ENCODE results near the gene STUM. TPM values are rescaled to one million over a fixed set of nuclear protein-coding genes. Genes with fewer than 3 reads are reported as not detected.

The STUM gene
- total and polyA plus RNA-seq, 10 of the 15 experiments (the other 5 are each of a cell fraction or from before 2014, with no cell fraction given), result under 0.01 to 0.15 (median 0.09) TPM; not detected in 5

DNA sequence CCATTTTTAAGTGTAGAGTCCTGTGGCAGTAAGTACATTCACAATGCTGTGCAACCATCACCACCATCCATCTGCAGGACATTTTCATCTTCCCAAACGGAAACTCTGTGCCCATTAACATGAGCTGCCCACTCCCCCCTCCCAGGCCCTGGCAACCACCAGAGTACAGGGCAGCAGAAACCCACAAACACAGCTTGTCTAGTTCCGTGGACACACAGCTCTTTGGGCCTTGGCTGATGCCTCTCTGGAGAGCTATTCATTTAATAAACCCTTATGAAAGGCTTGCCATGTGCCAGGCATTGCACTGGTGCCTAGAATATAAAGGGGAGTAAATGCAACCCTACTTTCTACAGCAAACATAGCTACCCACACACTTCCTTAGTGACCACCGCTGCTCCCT lies 28.0 kb downstream of the STUM start (continued):
- no peak for TF ChIP-seq KLF5 (IDR thresholded peaks at IDR 0.05; ENCODE audit: partially characterized antibody)

DNA sequence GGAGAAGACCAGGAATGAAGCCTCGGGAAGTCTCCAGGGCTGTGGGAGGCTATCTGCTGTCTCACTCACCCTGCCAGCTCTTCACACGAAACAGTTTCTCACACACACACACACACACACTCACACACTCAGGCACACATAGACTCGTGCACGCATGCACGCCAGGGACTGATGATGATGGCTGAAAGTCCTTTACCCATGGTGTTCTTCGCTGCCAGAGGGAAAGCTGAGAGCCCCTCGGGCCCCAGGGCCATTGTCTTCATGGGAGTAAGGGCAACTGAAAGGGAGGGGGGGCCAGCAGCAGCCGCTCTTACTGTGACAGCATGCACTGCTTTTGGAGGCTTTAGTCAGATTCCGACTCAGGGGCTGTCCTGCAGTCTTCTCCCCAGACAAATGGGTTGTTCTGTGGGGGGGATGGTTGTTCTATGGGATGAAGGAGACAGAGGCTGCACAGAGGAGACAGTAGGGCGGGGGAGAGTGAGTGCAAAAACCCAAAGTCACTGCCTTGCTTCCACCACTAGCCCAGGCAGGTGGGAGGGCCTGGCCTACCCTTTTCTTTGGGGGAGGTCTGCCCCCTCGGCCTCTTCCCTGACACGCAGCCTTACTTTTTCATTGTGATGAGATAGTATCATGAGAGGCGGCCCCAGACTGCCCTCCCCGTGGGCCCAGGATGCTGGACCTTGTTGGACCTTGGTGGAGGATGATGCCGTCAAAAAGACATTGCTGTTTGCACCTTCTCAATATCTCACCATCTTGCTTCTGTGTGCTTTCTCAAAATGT lies 29.0 kb downstream of the STUM start:
- intact Hi-C loops (cut with micrococcal nuclease; ENCODE audit: unreplicated experiment) (no loop called here), in situ Hi-C loops (cut with MboI) (no loop called here)
- Histone ChIP-seq H4K20me1 (ENCODE audit: control insufficient read depth, insufficient read depth) (no peaks in the 10 kb centered on the region), H3K27ac (ENCODE audit: control insufficient read depth, insufficient read depth) (no peak overlapping the region), H2AFZ (ENCODE audit: control insufficient read depth, low read depth, low read length) (no peak overlapping the region), H3K4me1 (ENCODE audit: control insufficient read depth, insufficient read depth, low read length) (no peaks in the 10 kb centered on the region), H3K4me2 (ENCODE audit: control insufficient read depth, insufficient read depth) (no peak overlapping the region), H3K27me3 (replicated peaks in 1 of 2; ENCODE audit: control insufficient read depth in 2 of 2, insufficient read depth in 2 of 2, low read length in 1 of 2) (peaks cover 0 to 2% of the 10 kb centered on the region in 2 experiments; a peak in 1 of 4 replicates), H3K4me3 (no peak overlapping the region), H3K79me2 (ENCODE audit: control insufficient read depth, insufficient read depth, low read length) (no peaks in the 10 kb centered on the region), H3K36me3 (ENCODE audit: control insufficient read depth in 2 of 2, insufficient read depth in 2 of 2, low read length in 1 of 2) (no peaks in the 10 kb centered on the region), H3K9me3 (replicated peaks; ENCODE audit: control insufficient read depth, insufficient read depth, low read length) (no peaks in the 10 kb centered on the region), H3K9ac (ENCODE audit: control insufficient read depth, insufficient read depth, low read length) (no peak overlapping the region)
- no peak for TF ChIP-seq ASH2L (IDR thresholded peaks at IDR 0.05; ENCODE audit: borderline replicate concordance, low read depth)
- FAIRE-seq (no peak), DNase-seq (ENCODE audit: low read depth, low spot score) (no peak), ATAC-seq (no peak)
- ChIA-PET POLR2A (interaction anchor here (0.6 kb wide), 1 partner anchor 469 kb away, joined by 7 read pairs; no protein-coding TSS in a partner anchor), RAD21 (ENCODE audit: unreplicated experiment) (no interaction called here), SMC1A (ENCODE audit: uncharacterized antibody, unreplicated experiment) (no interaction called here), CTCF (no interaction called here)
- BruUV-seq (replicated peaks), result no TSS peak
- 26% methylated on average over 15 of the region's 15 CpGs for WGBS (ENCODE audit: insufficient coverage, insufficient replicate concordance, low lambda C conversion rate, missing lambda C conversion rate)

- H3K36me3 ChIP-seq (ENCODE audit: control insufficient read depth in 2 of 2, insufficient read depth in 2 of 2, low read length in 1 of 2), result no peaks in the 10 kb centered on the region
- H3K9me3 ChIP-seq (replicated peaks; ENCODE audit: control insufficient read depth, insufficient read depth, low read length), result no peaks in the 10 kb centered on the region
- BruUV-seq (replicated peaks), result no TSS peak
- ChIA-PET POLR2A (no interaction called here), CTCF (no interaction called here), RAD21 (ENCODE audit: unreplicated experiment) (no interaction called here), SMC1A (ENCODE audit: uncharacterized antibody, unreplicated experiment) (no interaction called here)
- H3K27me3 ChIP-seq (replicated peaks in 1 of 2; ENCODE audit: control insufficient read depth in 2 of 2, insufficient read depth in 2 of 2, low read length in 1 of 2), result 0 out of 4 replicates have a peak, but pooled peaks cover 0 to 2% of the 10 kb centered on the region in 2 experiments
- H4K20me1 ChIP-seq (ENCODE audit: control insufficient read depth, insufficient read depth), result no peaks in the 10 kb centered on the region
- no peak overlapping the region for H3K4me2 ChIP-seq (ENCODE audit: control insufficient read depth, insufficient read depth)
- H3K4me1 ChIP-seq (ENCODE audit: control insufficient read depth, insufficient read depth, low read length), result no peaks in the 10 kb centered on the region
- in situ Hi-C loops (cut with MboI), result no loop called here
- H3K27ac ChIP-seq (ENCODE audit: control insufficient read depth, insufficient read depth), result no peak overlapping the region
- FAIRE-seq (no peak), DNase-seq (ENCODE audit: low read depth, low spot score) (no peak), ATAC-seq (no peak)
- WGBS (ENCODE audit: insufficient coverage, insufficient replicate concordance, low lambda C conversion rate, missing lambda C conversion rate), result 52% methylated on average over 11 of the region's 11 CpGs
- no peak overlapping the region for H3K9ac ChIP-seq (ENCODE audit: control insufficient read depth, insufficient read depth, low read length)
- no peak overlapping the region for H2AFZ ChIP-seq (ENCODE audit: control insufficient read depth, low read depth, low read length)
- H3K79me2 ChIP-seq (ENCODE audit: control insufficient read depth, insufficient read depth, low read length), result no peaks in the 10 kb centered on the region
- intact Hi-C loops (cut with micrococcal nuclease; ENCODE audit: unreplicated experiment), result no loop called here
- no peak overlapping the region for H3K4me3 ChIP-seq
- TF ChIP-seq RUNX3 (IDR thresholded peaks at IDR 0.05; ENCODE audit: low read length) (no peak), SPI1 (IDR thresholded peaks at IDR 0.05; ENCODE audit: borderline replicate concordance, insufficient read depth, low read depth, low read length) (no peak), CHD2 (IDR thresholded peaks at IDR 0.05; ENCODE audit: borderline replicate concordance, low read depth, low read length) (no peak), NFYA (IDR thresholded peaks at IDR 0.05; ENCODE audit: borderline replicate concordance, low read depth, low read length) (no peak), SUPT20H (IDR thresholded peaks at IDR 0.05; ENCODE audit: borderline replicate concordance, control insufficient read depth, low read depth, low read length) (no peak), ATF7 (IDR thresholded peaks at IDR 0.05; ENCODE audit: low read depth) (no peak), IRF4 (IDR thresholded peaks at IDR 0.05; ENCODE audit: low read depth, low read length) (no peak), MEF2A (IDR thresholded peaks at IDR 0.05; ENCODE audit: insufficient read depth, low read depth, low read length) (no peak), KAT2A (conservative IDR thresholded peaks at IDR 0.05; ENCODE audit: control insufficient read depth, low read depth, low read length) (no peak), SREBF2 (IDR thresholded peaks at IDR 0.05; ENCODE audit: low read length) (no peak), YBX1 (IDR thresholded peaks at IDR 0.05) (no peak), PKNOX1 (IDR thresholded peaks at IDR 0.05) (no peak)
These were observed 30.5 kb downstream of the STUM start for GRCh38 chr1:226578946-226579578.
